GM19240 (cell line): ENCODE measurements around the gene SEZ6.

Experiments
- DNase-seq: peaks from one replicate; pipeline ENCODE4 v3.0.0; 2011; ENCODE audit warnings: low spot score; ENCODE audit not compliant: insufficient read length

Gene SEZ6

GRCh38 chr17:29036584-29036983, 30.8 kb upstream of the SEZ6 start:
- no peak for DNase-seq

- DNase-seq, result no peak
Observed at GRCh38 chr17:29034510-29034909, 28.7 kb upstream of the SEZ6 start.

GRCh38 chr17:29032857-29033197, 27.0 kb upstream of the SEZ6 start:
- no peak for DNase-seq

- DNase-seq, result no peak
Observed at GRCh38 chr17:29032013-29032856, 26.4 kb upstream of the SEZ6 start.

GRCh38 chr17:29031488-29031887, 25.7 kb upstream of the SEZ6 start:
- DNase-seq, result no peak

- no peak for DNase-seq
Observed at GRCh38 chr17:29024316-29024952, 18.6 kb upstream of the SEZ6 start.

GRCh38 chr17:29022074-29022473, 16.2 kb upstream of the SEZ6 start:
- no peak for DNase-seq

- DNase-seq, result no peak
Observed at GRCh38 chr17:29021226-29021625, 15.4 kb upstream of the SEZ6 start.

GRCh38 chr17:29020576-29020975, 14.7 kb upstream of the SEZ6 start:
- no peak for DNase-seq

- no peak for DNase-seq
Observed at GRCh38 chr17:29019475-29020181, 13.8 kb upstream of the SEZ6 start.

GRCh38 chr17:29018788-29019474, 13.1 kb upstream of the SEZ6 start:
- no peak for DNase-seq

GRCh38 chr17:29016345-29017210, 10.7 kb upstream of the SEZ6 start:
- DNase-seq, result no peak

- no peak for DNase-seq
Observed at GRCh38 chr17:29014716-29015115, 8.9 kb upstream of the SEZ6 start.

- DNase-seq, result no peak
Observed at GRCh38 chr17:29012535-29012934, 6.7 kb upstream of the SEZ6 start.

GRCh38 chr17:29010586-29010985, 4.8 kb upstream of the SEZ6 start:
- DNase-seq, result no peak

GRCh38 chr17:29010129-29010528, 4.3 kb upstream of the SEZ6 start:
- no peak for DNase-seq

GRCh38 chr17:29008591-29008990, 2.8 kb upstream of the SEZ6 start:
- no peak for DNase-seq

- no peak for DNase-seq
Observed at GRCh38 chr17:29007860-29008455, 2.1 kb upstream of the SEZ6 start.

GRCh38 chr17:29007456-29007855, 1.6 kb upstream of the SEZ6 start:
- no peak for DNase-seq

- no peak for DNase-seq
Observed at GRCh38 chr17:29004081-29004692, 1.6 kb downstream of the SEZ6 start.
